ENCODE results near the gene HELB. TPM values are rescaled to one million over a fixed set of nuclear protein-coding genes. Genes with fewer than 3 reads are reported as not detected.

Gene HELB
- total RNA-seq, 1 experiment from 2014 or later, result 9.3 TPM

GRCh38 chr12:66335746-66336145 is 33.5 kb downstream of the HELB start:
- H3K4me1 ChIP-seq (ENCODE audit: control insufficient read depth in 1 of 2, insufficient read depth in 2 of 2, low read length in 2 of 2), result no peaks in the 10 kb centered on the region
- H2AFZ ChIP-seq (ENCODE audit: low read depth, low read length, poor library complexity, severe bottlenecking), result no peak overlapping the region
- H3K36me3 ChIP-seq (ENCODE audit: control insufficient read depth in 1 of 2, insufficient read depth in 2 of 2, low read length in 2 of 2), result no peaks in the 10 kb centered on the region
- no peak overlapping the region for H3K27ac ChIP-seq (ENCODE audit: low read depth, low read length)
- ATAC-seq (no peak), DNase-seq (ENCODE audit: low read depth, low spot score) (no peak)
- H3K4me3 ChIP-seq (replicated peaks in 1 of 2; ENCODE audit: low read depth in 1 of 2, low read length in 2 of 2), result no peak overlapping the region
- BruUV-seq (replicated peaks), result no TSS peak
- H3K27me3 ChIP-seq (ENCODE audit: insufficient read depth, low read length), result no peaks in the 10 kb centered on the region
- intact Hi-C loops (cut with micrococcal nuclease), result no loop called here
- no peaks in the 10 kb centered on the region for H3K79me2 ChIP-seq (ENCODE audit: insufficient read depth, low read length)
- ChIA-PET RAD21 (ENCODE audit: low non-redundant PET in 1 of 2, low total read pairs in 2 of 2, uncharacterized antibody in 2 of 2, unreplicated experiment in 2 of 2) (no interaction called here), CTCF (no interaction called here), POLR2A (no interaction called here)
- no peaks in the 10 kb centered on the region for H4K20me1 ChIP-seq (ENCODE audit: insufficient read depth)
- no peaks in the 10 kb centered on the region for H3K9me2 ChIP-seq (ENCODE audit: insufficient read depth)
- no peaks in the 10 kb centered on the region for H3K9me3 ChIP-seq (ENCODE audit: control insufficient read depth in 1 of 2, insufficient read depth in 1 of 2, low read depth in 1 of 2, low read length in 2 of 2)
- TF ChIP-seq SRF (IDR thresholded peaks at IDR 0.05; ENCODE audit: low read depth) (no peak), YY1 (IDR thresholded peaks at IDR 0.05; ENCODE audit: extremely low read depth, insufficient replicate concordance, low read depth, low read length) (no peak), POLR2A (IDR thresholded peaks at IDR 0.05; ENCODE audit: borderline replicate concordance, extremely low read depth, insufficient read depth, insufficient read length) (no peak), RAD21 (IDR thresholded peaks at IDR 0.05; ENCODE audit: low read depth) (no peak), JUND (IDR thresholded peaks at IDR 0.05) (no peak), EGR1 (IDR thresholded peaks at IDR 0.05; ENCODE audit: low read depth) (no peak)
- no peak overlapping the region for H3K9ac ChIP-seq (ENCODE audit: low read length)
- no peak overlapping the region for H3K4me2 ChIP-seq (ENCODE audit: low read length)

- intact Hi-C loops (cut with micrococcal nuclease), result no loop called here
- Histone ChIP-seq H3K9me3 (ENCODE audit: control insufficient read depth in 1 of 2, insufficient read depth in 1 of 2, low read depth in 1 of 2, low read length in 2 of 2) (no peaks in the 10 kb centered on the region), H3K4me3 (replicated peaks in 1 of 2; ENCODE audit: low read depth in 1 of 2, low read length in 2 of 2) (no peak overlapping the region), H3K27ac (ENCODE audit: low read depth, low read length) (no peak overlapping the region), H2AFZ (ENCODE audit: low read depth, low read length, poor library complexity, severe bottlenecking) (no peak overlapping the region), H4K20me1 (ENCODE audit: insufficient read depth) (no peaks in the 10 kb centered on the region), H3K4me2 (ENCODE audit: low read length) (no peak overlapping the region), H3K36me3 (ENCODE audit: control insufficient read depth in 1 of 2, insufficient read depth in 2 of 2, low read length in 2 of 2) (no peaks in the 10 kb centered on the region), H3K4me1 (ENCODE audit: control insufficient read depth in 1 of 2, insufficient read depth in 2 of 2, low read length in 2 of 2) (no peaks in the 10 kb centered on the region), H3K79me2 (ENCODE audit: insufficient read depth, low read length) (no peaks in the 10 kb centered on the region), H3K27me3 (ENCODE audit: insufficient read depth, low read length) (no peaks in the 10 kb centered on the region), H3K9me2 (ENCODE audit: insufficient read depth) (no peaks in the 10 kb centered on the region), H3K9ac (ENCODE audit: low read length) (no peak overlapping the region)
- DNase-seq (ENCODE audit: low read depth, low spot score) (no peak), ATAC-seq (no peak)
- POLR2A ChIA-PET, result no interaction called here
- CTCF ChIA-PET, result no interaction called here
- TF ChIP-seq TCF7L2 (IDR thresholded peaks at IDR 0.05; ENCODE audit: borderline replicate concordance, extremely low read depth, insufficient read depth, insufficient read length) (no peak), CBX3 (IDR thresholded peaks at IDR 0.05; ENCODE audit: low read depth) (no peak), ATF3 (IDR thresholded peaks at IDR 0.05) (no peak), POLR2A (IDR thresholded peaks at IDR 0.05; ENCODE audit: borderline replicate concordance, extremely low read depth, insufficient read depth, insufficient read length) (no peak), SIN3A (IDR thresholded peaks at IDR 0.05; ENCODE audit: low read depth) (no peak), RAD21 (IDR thresholded peaks at IDR 0.05; ENCODE audit: low read depth) (no peak), POLR2AphosphoS5 (IDR thresholded peaks at IDR 0.05; ENCODE audit: low read depth, low read length) (no peak), REST (IDR thresholded peaks at IDR 0.05; ENCODE audit: low read depth) (no peak), EGR1 (IDR thresholded peaks at IDR 0.05; ENCODE audit: low read depth) (no peak), ZBTB33 (IDR thresholded peaks at IDR 0.05; ENCODE audit: extremely low read depth, insufficient replicate concordance, low read length) (no peak), ZNF274 (IDR thresholded peaks at IDR 0.05; ENCODE audit: low read depth, low read length) (no peak), ZFX (IDR thresholded peaks at IDR 0.05) (no peak), EZH2 (IDR thresholded peaks at IDR 0.05) (no peak)
- BruUV-seq (replicated peaks), result no TSS peak
- RAD21 ChIA-PET (ENCODE audit: low non-redundant PET in 1 of 2, low total read pairs in 2 of 2, uncharacterized antibody in 2 of 2, unreplicated experiment in 2 of 2), result no interaction called here
These were observed 35.2 kb downstream of the HELB start for GRCh38 chr12:66337381-66338010.

All from HCT116 (cell line).